HG02840 (cell line): ENCODE data around the gene MCMBP.
"Not testable (repeated sequence)": the region's sequence is repeated elsewhere in the genome, so short reads cannot be mapped to it uniquely, and the experiment has no call there.

ENCODE experiments used
- ATAC-seq: cut with Tn5 transposase; IDR thresholded peaks from one replicate; pipeline ENCODE4 v1.9.1; 2021; ENCODE audit warnings: mild to moderate bottlenecking, moderate library complexity, moderate number of reproducible peaks; ENCODE audit not compliant: unreplicated experiment, low FRiP score

Gene MCMBP

GRCh38 chr10:119872610-119872859 lies at the start of gene MCMBP:
Gene MCMBP (minus strand): TSS chr10:119872843. CDS start chr10:119872584, 259 bp downstream.
- ATAC-seq, result no peak

- no peak for ATAC-seq
These were observed 47.2 kb upstream of the MCMBP start for GRCh38 chr10:119919826-119920225.

GRCh38 chr10:119919271-119919670 lies 46.6 kb upstream of the MCMBP start:
- no peak for ATAC-seq

- no peak for ATAC-seq
These were observed 45.1 kb upstream of the MCMBP start for GRCh38 chr10:119917777-119918176.

GRCh38 chr10:119910689-119911088 lies 38.0 kb upstream of the MCMBP start:
- no peak for ATAC-seq

GRCh38 chr10:119908166-119908565 lies 35.5 kb upstream of the MCMBP start:
- ATAC-seq, result no peak

- not testable (repeated sequence) for ATAC-seq
These were observed 35.1 kb upstream of the MCMBP start for GRCh38 chr10:119907695-119908094.

GRCh38 chr10:119903946-119904666 lies 31.5 kb upstream of the MCMBP start:
- no peak for ATAC-seq

GRCh38 chr10:119898577-119898976 lies 25.9 kb upstream of the MCMBP start:
- ATAC-seq, result no peak

GRCh38 chr10:119896937-119897770 lies 24.5 kb upstream of the MCMBP start:
- no peak for ATAC-seq

GRCh38 chr10:119896061-119896655 lies 23.5 kb upstream of the MCMBP start:
- ATAC-seq, result no peak

GRCh38 chr10:119893845-119894427 lies 21.3 kb upstream of the MCMBP start:
- ATAC-seq, result no peak

GRCh38 chr10:119893074-119893473 lies 20.4 kb upstream of the MCMBP start:
- no peak for ATAC-seq

- ATAC-seq, result peak; percentile 99
These were observed 19.8 kb upstream of the MCMBP start, which contains the start of gene SEC23IP for GRCh38 chr10:119892188-119893065. Gene SEC23IP (plus strand): TSS chr10:119892730. CDS start chr10:119892783, 53 bp downstream.

- not testable (repeated sequence) for ATAC-seq
These were observed 19.2 kb upstream of the MCMBP start for GRCh38 chr10:119891849-119892187.

GRCh38 chr10:119890307-119890706 lies 17.7 kb upstream of the MCMBP start:
- ATAC-seq, result not testable (repeated sequence)

- ATAC-seq, result not testable (repeated sequence)
These were observed 16.6 kb upstream of the MCMBP start for GRCh38 chr10:119889201-119889600.

GRCh38 chr10:119888715-119889114 lies 16.1 kb upstream of the MCMBP start:
- not testable (repeated sequence) for ATAC-seq

- ATAC-seq, result not testable (repeated sequence)
These were observed 13.4 kb upstream of the MCMBP start for GRCh38 chr10:119886070-119886469.
